HG03025 (cell line): ENCODE data around the gene SHTN1.
A peak's percentile ranks its signal among the peaks of the same experiment; 100 is the strongest.

Experiments
- ATAC-seq: cut with Tn5 transposase; IDR thresholded peaks from one replicate; pipeline ENCODE4 v1.9.1; 2021; ENCODE audit warnings: mild to moderate bottlenecking, moderate library complexity; ENCODE audit not compliant: unreplicated experiment, low FRiP score

The SHTN1 gene

DNA sequence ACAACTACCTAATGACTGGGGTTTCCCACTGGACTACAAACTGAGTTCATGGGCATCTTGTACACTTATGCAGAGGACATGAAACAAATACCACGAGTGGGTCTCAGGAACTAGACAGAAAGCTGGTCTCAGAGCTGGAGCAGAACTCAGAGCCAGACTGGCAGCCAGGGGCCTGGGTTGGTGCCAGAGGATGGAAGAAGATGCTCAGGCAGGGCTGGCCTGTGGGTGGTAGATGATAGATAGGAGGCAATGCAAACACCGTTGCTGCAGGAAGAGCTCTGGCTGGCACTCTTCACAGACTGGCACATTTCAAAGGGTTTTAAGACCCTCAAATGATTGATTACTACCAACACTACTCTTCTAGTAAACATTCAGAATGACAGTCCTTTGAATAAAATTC, 126.9 kb downstream of the SHTN1 start:
- no peak for ATAC-seq

DNA sequence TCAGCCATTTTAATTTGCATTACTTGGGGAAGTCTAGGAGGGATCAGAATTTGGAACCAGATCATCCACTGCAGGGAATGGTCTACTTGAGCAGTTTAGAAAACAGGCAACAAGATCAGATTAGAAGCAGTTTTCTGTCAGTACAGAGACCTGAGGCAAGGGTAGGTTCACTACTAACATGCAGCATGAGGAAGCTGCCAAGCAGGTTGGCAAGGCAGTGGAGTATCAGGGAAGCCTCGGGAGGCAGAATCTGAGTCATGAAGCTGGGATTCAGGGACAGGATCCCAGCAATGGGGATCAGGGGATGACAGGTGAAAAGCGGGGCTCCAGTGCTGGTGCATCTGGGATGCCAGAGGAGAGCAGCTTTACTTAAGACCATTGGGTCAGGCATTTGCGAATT, 127.6 kb downstream of the SHTN1 start:
- no peak for ATAC-seq

DNA sequence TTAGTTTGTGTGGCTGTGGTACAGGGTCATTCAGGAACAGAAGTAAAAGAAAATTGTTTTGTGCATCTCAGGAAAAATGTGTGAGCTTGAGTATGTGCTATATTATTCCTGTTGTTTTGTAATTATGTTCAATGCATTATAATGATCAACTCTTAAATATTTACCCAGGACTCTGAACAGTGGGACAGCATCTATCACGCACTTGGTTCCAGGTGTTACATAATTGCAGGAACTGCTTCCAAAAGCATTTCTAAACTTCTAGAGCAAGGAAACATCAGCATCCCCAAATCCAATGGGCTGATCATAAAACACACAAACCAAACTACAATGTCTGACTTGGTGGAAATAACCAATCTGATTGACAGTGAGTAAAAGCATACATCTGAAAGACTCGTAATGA, 129.1 kb downstream of the SHTN1 start:
- ATAC-seq: no peak

DNA sequence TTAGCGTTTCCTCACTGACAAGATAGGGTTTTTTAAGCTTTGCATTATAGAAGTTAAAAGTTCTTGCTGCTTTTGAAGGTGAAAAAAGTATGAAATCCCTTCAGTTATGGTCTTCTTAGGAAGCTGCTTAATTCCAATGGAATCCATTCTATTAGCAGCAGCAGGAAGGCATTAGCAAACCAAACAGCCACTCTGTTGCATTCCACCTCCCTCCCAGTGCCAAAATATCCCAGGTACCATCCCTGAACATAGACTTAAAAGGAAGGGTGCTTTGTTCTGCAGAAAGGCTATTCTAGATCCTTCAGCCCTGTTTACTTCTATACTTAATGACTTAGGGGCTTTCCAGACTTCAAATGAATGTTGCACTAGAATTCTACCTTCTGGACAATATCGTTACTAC, 131.9 kb downstream of the SHTN1 start:
- ATAC-seq: no peak

DNA sequence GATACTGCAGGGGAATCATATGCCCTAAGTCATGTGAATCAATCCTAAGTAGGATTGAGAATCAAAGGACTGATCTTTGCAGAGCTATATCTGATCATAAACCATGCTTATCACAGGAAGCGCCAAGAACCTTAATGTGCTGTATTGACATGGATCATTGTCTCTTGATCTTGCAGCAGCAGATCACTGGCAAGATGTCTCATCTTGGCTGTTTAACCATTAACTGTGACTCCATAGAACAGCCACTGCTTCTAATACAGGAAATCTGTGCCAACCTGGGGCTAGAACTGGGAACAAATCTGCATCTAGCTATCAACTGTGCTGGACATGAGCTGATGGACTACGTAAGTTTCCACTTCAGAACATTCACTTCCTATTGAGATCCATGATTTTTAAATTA, 134.0 kb downstream of the SHTN1 start:
- ATAC-seq: no peak

DNA sequence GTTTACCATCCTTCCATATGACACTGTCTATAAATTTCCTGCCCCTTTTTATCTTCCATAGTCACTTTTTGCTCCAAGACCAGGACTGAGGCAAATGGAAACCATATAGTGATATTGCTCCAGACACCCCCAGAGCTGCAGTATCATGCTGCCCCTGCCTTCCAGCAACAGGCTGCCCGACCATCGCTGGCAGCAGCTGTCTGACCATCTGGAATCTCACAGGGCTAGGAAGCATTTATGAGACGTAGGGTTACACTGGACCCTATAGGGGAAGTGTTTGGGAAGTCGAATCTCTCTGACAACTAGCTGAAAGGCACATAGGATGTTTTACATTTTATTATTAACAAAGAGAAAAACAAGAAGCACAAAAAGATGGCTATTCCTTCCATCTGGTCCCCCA, 136.3 kb downstream of the SHTN1 start:
- ATAC-seq: no peak

DNA sequence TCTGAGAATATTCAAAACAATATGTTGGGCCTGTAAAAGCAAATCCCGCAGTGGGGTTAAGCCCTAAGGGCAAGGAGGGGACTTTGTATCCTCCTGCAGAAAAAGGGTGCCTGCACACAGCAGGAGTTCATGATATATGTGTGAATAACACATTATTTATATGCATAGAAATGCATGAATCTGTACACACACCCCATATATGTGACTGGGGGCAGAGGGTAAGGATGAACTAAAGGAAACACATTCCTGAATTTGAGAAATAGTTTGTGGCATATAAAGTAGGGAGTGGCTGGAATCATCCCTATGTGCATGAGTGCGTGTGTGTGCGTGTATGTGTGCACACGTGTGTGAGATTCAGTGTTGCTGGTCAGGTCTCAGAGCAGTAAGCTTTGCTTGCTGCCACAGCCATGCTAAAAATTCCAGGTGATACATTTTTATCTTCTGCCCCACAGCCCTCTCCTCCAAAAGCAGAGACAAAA, 136.8 kb downstream of the SHTN1 start:
- no peak for ATAC-seq

- ATAC-seq: no peak
Measured at GRCh38 chr10:116866987-116867595, 137.9 kb downstream of the SHTN1 start.

DNA sequence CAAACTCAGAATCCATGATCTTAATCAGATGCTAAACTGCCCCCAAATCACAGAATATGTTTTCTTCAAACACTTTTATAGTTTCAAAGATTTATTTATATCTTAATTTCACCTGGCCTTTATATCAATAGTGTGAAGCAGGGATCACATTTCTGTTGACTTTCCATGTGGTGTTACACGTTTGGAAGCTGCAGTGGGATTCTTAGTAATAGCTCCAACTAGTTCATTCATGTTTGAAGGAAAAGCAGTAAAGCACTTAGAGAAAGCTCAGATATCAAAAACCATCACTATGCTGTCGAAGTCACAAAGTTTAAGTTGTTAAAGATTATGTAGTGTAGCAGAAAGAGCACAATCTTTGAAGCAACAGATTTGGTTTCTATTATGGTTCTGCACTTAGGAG, 138.9 kb downstream of the SHTN1 start:
- ATAC-seq: no peak

- no peak for ATAC-seq
Measured at GRCh38 chr10:116864436-116864835, 140.6 kb downstream of the SHTN1 start.

- ATAC-seq: no peak
Measured at GRCh38 chr10:116861796-116862195, 143.2 kb downstream of the SHTN1 start.

DNA sequence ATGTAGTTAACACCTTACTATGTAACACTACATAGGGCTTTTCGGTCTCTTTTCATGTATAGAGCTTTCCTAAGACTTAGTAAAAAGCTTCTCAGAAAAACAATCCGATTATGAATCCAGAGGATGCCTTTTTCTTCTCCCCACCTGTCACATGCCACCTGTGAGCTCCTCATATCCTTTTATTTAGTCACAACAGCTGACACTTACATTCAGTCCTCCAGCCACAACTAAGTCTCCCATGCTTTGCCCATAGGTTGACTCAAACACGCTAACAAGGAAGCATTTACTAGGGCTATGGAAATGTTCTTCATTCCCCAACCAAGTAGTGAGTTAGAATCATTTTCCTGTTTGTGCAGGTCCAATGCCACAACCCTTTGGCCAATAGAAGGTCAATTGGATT, 147.8 kb downstream of the SHTN1 start:
- no peak for ATAC-seq

DNA sequence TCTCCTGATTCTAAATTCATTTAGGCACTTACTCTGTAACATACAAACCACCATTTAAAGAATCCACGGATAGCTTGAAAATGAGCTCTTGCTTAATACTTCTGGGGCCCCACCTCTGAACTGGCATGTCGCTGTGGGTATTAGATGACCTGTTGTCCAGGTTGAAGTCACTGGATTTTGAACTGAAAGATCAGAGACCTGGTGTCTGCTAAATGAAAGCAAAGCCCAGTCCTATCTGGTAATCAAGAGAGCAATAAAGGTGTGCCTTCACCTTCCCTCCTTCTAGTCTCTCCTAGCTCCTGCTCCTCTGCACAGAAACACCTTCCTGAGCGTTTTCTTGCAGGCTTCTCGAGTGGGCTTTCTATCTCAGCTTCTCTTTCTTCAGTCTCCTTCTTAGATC, 151.3 kb downstream of the SHTN1 start:
- no peak for ATAC-seq

GRCh38 chr10:116853287-116853686, 151.7 kb downstream of the SHTN1 start:
- ATAC-seq: no peak

- ATAC-seq: no peak
Measured at GRCh38 chr10:116852246-116852645, 152.7 kb downstream of the SHTN1 start.

DNA sequence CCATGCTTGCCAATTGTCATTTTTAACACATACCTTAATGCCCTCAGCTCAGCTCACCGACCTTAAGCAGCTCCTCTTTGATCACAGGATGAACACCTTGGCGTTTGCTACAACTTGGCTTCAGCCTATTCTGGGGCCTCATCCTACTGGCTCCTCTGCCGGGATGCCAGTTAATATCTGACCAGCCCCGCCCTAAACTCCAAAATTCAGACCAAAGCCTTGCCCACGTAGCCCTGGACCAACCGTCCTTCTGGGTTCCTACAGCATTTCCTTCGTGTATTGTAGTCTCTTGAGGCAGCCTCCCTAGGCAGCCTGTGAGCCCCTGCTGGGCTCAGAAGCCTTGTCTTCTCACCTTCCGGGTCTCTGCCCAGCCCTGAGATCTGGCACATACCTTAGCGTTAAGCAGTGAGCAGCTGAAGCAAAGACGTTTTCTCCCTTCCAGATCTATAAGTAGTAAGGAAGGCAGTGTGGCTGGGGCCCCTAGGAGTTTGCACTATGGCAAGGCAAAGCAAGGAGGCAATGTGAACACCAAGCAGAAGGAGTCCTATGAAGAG, 154.9 kb downstream of the SHTN1 start:
- no peak for ATAC-seq

DNA sequence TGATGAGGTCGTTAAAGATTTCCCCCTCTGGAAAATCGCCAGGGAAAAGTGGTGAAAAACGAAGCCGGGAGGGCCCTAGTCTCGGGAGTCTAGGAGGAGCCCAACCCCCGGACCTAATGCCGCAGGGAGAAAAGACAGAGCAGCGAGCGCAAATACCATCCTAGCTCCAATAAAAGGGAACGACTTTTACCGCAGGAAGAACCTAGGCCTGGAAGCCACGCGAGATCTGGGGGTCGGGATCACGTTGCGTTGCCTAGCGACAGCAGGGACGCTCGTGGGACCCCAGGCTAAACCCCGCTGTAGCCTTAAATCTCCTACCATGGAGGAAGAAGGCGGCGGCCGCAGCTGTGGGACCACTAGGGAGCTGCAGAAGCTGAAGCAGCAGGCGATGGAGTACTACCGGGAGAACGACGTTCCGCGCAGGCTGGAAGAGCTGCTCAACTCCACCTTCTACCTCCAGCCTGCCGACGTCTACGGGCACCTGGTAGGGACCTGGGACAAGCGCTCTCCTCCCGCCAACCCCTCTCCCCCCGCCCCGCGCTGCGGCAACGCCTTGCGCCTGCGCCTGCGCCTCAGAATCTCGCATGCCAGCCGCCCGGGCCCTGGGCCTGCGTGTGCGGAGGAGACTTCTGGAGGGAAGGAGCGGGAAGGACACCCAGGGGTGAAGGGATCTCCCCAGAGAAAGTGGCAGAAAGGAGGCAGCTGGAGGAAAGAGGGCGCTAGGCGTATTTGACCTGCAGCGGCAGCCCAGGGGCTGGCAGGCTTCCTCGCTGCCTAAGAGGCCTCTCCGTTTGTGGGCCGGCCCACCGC, 155.5 kb downstream of the SHTN1 start, which contains the start of gene ENO4:
Gene ENO4, plus strand, starts transcription at position 252 of the 810 bp plus-strand sequence. Its CDS starts 68 bp downstream, at position 320.
- peak; percentile 37 for ATAC-seq

DNA sequence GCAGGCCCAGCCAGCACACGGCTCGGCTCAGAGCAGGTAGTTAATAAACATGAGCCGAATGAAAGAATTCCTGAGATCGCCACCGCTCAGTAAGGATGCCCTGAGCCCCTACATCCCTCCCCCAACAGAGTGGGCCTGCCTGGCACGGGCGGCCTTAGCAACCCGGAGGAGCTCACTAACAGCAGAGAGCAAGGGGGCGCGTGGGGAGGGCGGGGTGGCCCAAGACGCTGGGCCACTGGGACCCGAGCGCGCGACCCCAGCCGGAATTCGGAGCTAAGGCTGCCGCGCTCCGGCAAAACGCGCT, 156.1 kb downstream of the SHTN1 start:
- ATAC-seq: no peak

- peak; percentile 60 for ATAC-seq
Measured at GRCh38 chr10:116848032-116848943, 156.7 kb downstream of the SHTN1 start.

GRCh38 chr10:116845823-116846222, 159.2 kb downstream of the SHTN1 start:
- ATAC-seq: no peak
